Body of pancreas (tissue), 4 donors: ENCODE data around the gene PDE9A. TPM values are rescaled to one million over a fixed set of nuclear protein-coding genes. Genes with fewer than 3 reads are reported as not detected.

Experiments used
- ATAC-seq: fragments of 150-250 bp; one replicate; pipeline ENCODE4 v1.9.1; 2016
- DNase-seq, 4 donors: peaks; one replicate each; pipeline ENCODE4 v3.0.0-alpha.2; 2019
- H3K27ac ChIP-seq, 4 donors: fragments of 200-600 bp; sonication (generic); 1 replicate in 3 of 4; 2 replicates in 1 of 4; pipeline versions ENCODE4 v1.5.1 to v1.6.1; 2016 to 2019; ENCODE audit warnings: mild to moderate bottlenecking in 1 of 4, mixed read lengths in 1 of 4, moderate library complexity in 1 of 4
- H3K27me3 ChIP-seq, 2 donors: fragments of 200-600 bp; sonication (generic); one replicate each; pipeline ENCODE4 v1.6.0; 2016; ENCODE audit warnings: mild to moderate bottlenecking in 1 of 2
- H3K36me3 ChIP-seq, 2 donors: fragments of 200-600 bp; sonication (generic); replicated peaks in 1 of 2; 2 replicates each; pipeline ENCODE4 v1.5.1; 2016; ENCODE audit warnings: low read depth in 2 of 2; ENCODE audit not compliant: insufficient read depth in 1 of 2
- H3K4me1 ChIP-seq: fragments of 200-600 bp; sonication (generic); one replicate; pipeline ENCODE4 v1.6.0; 2016
- H3K4me3 ChIP-seq, 2 donors: fragments of 200-600 bp; sonication (generic); 1 replicate in 1 of 2; 2 replicates in 1 of 2; pipeline ENCODE4 v1.5.1; 2016 to 2019
- H3K9me3 ChIP-seq, 3 donors: fragments of 200-600 bp; sonication (generic); 1 replicate in 2 of 3; 2 replicates in 1 of 3; pipeline ENCODE4 v1.5.1; 2016
- CTCF ChIP-seq, 7 experiments: fragments of 450-650 bp in 4 of 7; fragments of 200-600 bp in 3 of 7; sonication (generic) in 3 of 7; IDR thresholded peaks; one replicate each; pipeline ENCODE4 v1.5.1; 2016 to 2019; ENCODE audit warnings: antibody characterized with exemption in 7 of 7
- POLR2A ChIP-seq, 3 donors: fragments of 450-650 bp; IDR thresholded peaks; one replicate each; pipeline ENCODE4 v1.6.1; 2016; ENCODE audit warnings: antibody characterized with exemption in 3 of 3, mild to moderate bottlenecking in 2 of 3
- WGBS, 2 donors: methylation state at CpG; one replicate each; pipeline ENCODE4 v1.1.5; 2017; 5-methylcytosine and 5-hydroxymethylcytosine counted together
- intact Hi-C: fragments of 100-400 bp; cut with DNase I; formaldehyde crosslinking; loops from one replicate; pipeline ENCODE4 v1.15.1; 2023
- total RNA-seq, 2 donors: library from RNA; depleted of rRNA; stranded (reverse); fragments of >200 nt; gene quantifications; one replicate each; pipeline ENCODE4 v1.1.0, GENCODE V29; 2016

The PDE9A gene
- total RNA-seq, 2 donors from 2014 or later = 5.2 to 7.9 TPM

- H3K36me3 ChIP-seq = no peaks in the 10 kb centered on the region
- DNase-seq (no peak), ATAC-seq (no peak)
- no peak for TF ChIP-seq CTCF (IDR thresholded peaks at IDR 0.05)
- TF ChIP-seq POLR2A (IDR thresholded peaks at IDR 0.05) = no peak
- H3K4me1 ChIP-seq = peaks cover 6% of the 10 kb centered on the region
- no peak overlapping the region for H3K4me3 ChIP-seq
- H3K27me3 ChIP-seq = no peaks in the 10 kb centered on the region
- intact Hi-C loops = no loop called here
- H3K9me3 ChIP-seq = no peaks in the 10 kb centered on the region
- H3K27ac ChIP-seq = no peak overlapping the region
- 52 to 70% methylated on average over 5 to 20 of the region's 21 CpGs for WGBS, 2 donors
These were observed 36.5 kb upstream of the PDE9A start for GRCh38 chr21:42616941-42617340.

DNA sequence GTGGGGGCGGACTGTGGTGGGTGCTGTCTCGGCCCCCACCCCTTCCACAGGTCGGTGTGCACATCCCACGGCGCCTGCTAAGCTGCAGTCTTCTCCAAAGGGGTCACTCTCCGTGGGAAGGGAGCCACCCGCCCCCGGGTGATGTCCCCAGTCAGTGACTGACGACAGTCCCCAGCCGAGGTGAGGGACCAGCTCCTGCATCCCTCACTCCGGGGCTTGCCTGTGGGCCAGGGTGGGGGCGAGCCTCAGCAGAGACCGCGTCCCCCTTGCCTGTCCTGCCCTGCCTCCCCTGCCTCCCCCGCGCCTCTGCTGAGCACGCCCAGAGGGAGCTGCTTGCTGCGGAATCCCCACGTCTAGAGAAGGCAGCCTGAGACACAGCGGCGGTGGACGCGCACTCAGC lies 35.9 kb upstream of the PDE9A start:
- TF ChIP-seq CTCF (IDR thresholded peaks at IDR 0.05) = no peak
- TF ChIP-seq POLR2A (IDR thresholded peaks at IDR 0.05) = no peak
- intact Hi-C loops = no loop called here
- H3K9me3 ChIP-seq = no peaks in the 10 kb centered on the region
- DNase-seq = no peak
- H3K4me1 ChIP-seq = peaks cover 6% of the 10 kb centered on the region
- no peak overlapping the region for H3K4me3 ChIP-seq
- H3K36me3 ChIP-seq = no peaks in the 10 kb centered on the region
- H3K27me3 ChIP-seq = no peaks in the 10 kb centered on the region
- H3K27ac ChIP-seq = no peak overlapping the region
- WGBS, 2 donors = 55 to 60% methylated on average over 12 to 23 of the region's 23 CpGs
- ATAC-seq = no peak

GRCh38 chr21:42618707-42619102 lies 34.7 kb upstream of the PDE9A start:
- Histone ChIP-seq H3K4me1 (peaks cover 7% of the 10 kb centered on the region), H3K27me3 (no peaks in the 10 kb centered on the region), H3K36me3 (no peaks in the 10 kb centered on the region), H3K9me3 (no peaks in the 10 kb centered on the region), H3K4me3 (no peak overlapping the region), H3K27ac (no peak overlapping the region)
- intact Hi-C loops = no loop called here
- no peak for TF ChIP-seq CTCF (IDR thresholded peaks at IDR 0.05)
- TF ChIP-seq POLR2A (IDR thresholded peaks at IDR 0.05) = no peak
- ATAC-seq (no peak), DNase-seq (no peak)
- WGBS, 2 donors = 28 to 33% methylated on average over 3 of the region's 3 CpGs

DNA sequence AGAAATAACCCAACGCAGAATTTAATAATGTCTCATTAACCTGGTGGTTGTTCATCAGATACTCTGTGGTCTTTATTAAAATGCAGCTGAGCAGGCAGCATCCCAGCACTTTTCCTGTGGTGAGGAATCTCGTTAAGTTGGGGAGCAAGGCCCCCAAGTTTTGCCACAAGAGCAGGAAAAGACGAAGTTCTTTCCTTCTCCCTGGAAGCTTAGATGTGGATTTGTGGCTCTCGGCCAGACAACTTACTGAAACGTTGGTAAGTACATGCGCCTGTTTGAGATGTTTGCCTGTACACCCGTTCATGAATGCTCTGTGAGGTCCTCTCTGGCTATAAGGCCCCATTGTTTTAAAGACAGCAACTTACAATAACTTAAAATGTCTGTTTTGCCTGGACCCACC lies 34.3 kb upstream of the PDE9A start:
- Histone ChIP-seq H3K9me3 (no peaks in the 10 kb centered on the region), H3K27ac (no peak overlapping the region), H3K4me3 (no peak overlapping the region), H3K4me1 (peaks cover 12% of the 10 kb centered on the region), H3K27me3 (no peaks in the 10 kb centered on the region), H3K36me3 (no peaks in the 10 kb centered on the region)
- WGBS, 2 donors = 48 to 55% methylated on average over 7 of the region's 7 CpGs
- intact Hi-C loops = no loop called here
- ATAC-seq (no peak), DNase-seq (no peak)
- TF ChIP-seq CTCF (IDR thresholded peaks at IDR 0.05) (no peak), POLR2A (IDR thresholded peaks at IDR 0.05) (no peak)

GRCh38 chr21:42619841-42620240 lies 33.6 kb upstream of the PDE9A start:
- no peak for DNase-seq
- WGBS, 2 donors = 69 to 75% methylated on average over 5 to 6 of the region's 6 CpGs
- no peaks in the 10 kb centered on the region for H3K36me3 ChIP-seq
- no peak for TF ChIP-seq CTCF (IDR thresholded peaks at IDR 0.05)
- TF ChIP-seq POLR2A (IDR thresholded peaks at IDR 0.05) = no peak
- ATAC-seq = no peak
- no peak overlapping the region for H3K4me3 ChIP-seq
- intact Hi-C loops = no loop called here
- H3K4me1 ChIP-seq = peaks cover 19% of the 10 kb centered on the region
- no peaks in the 10 kb centered on the region for H3K27me3 ChIP-seq
- no peak overlapping the region for H3K27ac ChIP-seq
- H3K9me3 ChIP-seq = no peaks in the 10 kb centered on the region
